Glomerular endothelial cell (primary cell): ENCODE data around the gene DOK1. TPM values are rescaled to one million over a fixed set of nuclear protein-coding genes. Genes with fewer than 3 reads are reported as not detected.
A peak's percentile ranks its signal among the peaks of the same experiment; 100 is the strongest.

Source experiments
- DNase-seq: peaks from one replicate; pipeline ENCODE4 v3.0.0-alpha.2; 2011; ENCODE audit warnings: low read depth, low spot score; ENCODE audit errors: extremely low read depth
- total RNA-seq: library from RNA; depleted of rRNA; stranded (reverse); fragments of >200 nt; gene quantifications from 2 replicates; pipeline ENCODE4 v1.2.3, GENCODE V29; 2015

The DOK1 gene
- total RNA-seq, 1 donor from 2014 or later = 17.2 TPM

- DNase-seq = no peak
These were observed 29.4 kb upstream of the DOK1 start for GRCh38 chr2:74524955-74525716.

DNA sequence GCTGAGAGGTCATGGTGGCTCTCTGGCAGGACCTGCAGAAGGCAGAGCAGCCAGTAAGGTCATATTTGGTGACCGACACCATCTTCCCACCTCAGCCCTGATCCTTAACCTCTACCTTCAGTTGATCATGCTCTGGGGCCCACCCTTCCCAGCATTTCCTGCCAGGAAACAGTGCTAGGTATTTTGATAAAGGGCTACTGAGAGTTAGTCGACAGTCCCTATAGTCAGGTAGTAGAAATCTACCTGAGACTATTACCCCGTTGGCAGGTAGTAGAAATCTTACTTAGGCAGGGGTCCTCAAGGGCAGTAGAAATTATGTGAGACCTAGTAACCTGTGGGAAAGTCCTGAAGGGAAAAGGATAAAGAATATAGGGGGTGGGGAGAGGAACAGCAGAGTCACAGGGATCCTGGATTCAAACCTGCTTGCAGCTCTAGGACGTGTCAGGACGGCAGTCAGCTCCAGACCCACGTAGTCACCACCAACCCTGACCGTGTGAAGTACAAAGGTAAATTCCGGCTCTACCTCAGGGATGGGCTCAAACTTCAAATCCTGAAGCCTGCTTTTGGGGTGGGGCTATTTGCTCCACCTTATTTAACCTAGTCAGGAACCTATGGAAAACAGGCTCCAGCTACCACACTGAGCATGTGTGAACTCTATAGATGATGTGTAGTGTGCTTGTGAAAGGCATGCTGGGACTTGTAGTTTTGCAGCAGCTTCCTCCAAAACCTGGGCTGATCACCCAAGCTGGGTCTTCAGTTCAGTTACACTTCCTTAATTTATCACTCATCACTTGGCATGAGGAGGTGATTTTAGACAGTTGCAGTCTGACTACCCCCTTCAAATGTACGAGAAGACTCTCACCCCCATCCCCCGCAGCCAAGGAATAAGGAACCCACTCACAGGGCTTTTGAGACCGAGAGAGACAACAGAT, 28.5 kb upstream of the DOK1 start, which contains the start of gene DQX1:
DQX1 (minus strand) TSS at position 515 of the 932 bp plus-strand sequence; CDS start at position 13, 502 bp downstream.
- DNase-seq = no peak

DNA sequence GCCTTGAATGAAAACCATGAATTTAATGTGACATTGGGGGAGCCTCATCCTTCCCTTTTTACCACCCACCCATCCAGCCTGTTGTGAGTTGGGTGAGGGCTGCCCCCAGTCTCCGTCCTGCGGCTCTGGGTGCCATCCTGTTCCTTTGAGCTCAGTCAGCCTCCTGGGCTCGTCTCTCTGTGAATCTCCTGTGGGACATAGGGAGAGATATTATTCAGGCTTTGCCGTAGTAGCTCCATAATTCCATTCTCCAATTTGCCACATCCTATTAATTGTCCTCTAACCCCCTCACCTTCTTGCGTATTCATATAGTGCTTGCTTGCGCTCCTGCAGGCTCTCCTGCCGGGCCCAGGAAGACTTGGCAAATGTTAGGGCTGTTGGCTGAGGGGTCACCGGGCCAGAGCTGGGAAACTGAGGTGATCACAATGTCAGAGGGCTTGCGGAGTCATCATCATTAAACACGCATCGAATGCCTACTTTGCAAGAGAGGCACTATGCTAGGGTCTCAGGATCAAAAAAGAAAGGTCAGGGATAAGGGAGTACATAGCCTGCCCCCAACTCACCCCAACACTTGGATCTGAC, 27.8 kb upstream of the DOK1 start:
- DNase-seq = no peak

DNA sequence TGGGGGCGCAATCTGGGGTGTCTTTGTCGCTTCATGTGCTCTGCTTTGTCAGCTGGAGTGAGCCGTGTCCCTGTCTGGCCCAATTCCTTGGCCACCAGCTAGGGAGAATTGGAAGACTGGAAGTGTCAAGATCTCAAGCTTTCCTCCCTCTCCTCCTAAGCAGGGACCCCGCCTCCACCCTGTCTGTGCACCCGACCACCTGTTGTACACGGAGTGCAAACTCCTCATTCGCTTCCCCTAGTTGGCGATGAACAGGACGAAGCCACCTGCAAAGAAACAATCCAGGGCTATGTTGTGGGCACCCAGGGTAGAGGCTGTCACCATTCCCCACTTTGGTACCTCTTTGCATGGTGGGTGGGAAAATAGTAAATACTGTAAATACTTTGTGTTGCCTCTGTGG, 26.8 kb upstream of the DOK1 start:
- no peak for DNase-seq

- DNase-seq = no peak
These were observed 25.7 kb upstream of the DOK1 start for GRCh38 chr2:74528600-74529356.

GRCh38 chr2:74529357-74530238, 24.9 kb upstream of the DOK1 start, which contains the start of the genes AUP1 and HTRA2:
Gene AUP1 (minus strand): TSS chr2:74529706. CDS start chr2:74529629, 77 bp downstream.
Gene HTRA2 (plus strand): TSS chr2:74529933. CDS start chr2:74530007, 74 bp downstream.
- DNase-seq = peak; percentile 73

DNA sequence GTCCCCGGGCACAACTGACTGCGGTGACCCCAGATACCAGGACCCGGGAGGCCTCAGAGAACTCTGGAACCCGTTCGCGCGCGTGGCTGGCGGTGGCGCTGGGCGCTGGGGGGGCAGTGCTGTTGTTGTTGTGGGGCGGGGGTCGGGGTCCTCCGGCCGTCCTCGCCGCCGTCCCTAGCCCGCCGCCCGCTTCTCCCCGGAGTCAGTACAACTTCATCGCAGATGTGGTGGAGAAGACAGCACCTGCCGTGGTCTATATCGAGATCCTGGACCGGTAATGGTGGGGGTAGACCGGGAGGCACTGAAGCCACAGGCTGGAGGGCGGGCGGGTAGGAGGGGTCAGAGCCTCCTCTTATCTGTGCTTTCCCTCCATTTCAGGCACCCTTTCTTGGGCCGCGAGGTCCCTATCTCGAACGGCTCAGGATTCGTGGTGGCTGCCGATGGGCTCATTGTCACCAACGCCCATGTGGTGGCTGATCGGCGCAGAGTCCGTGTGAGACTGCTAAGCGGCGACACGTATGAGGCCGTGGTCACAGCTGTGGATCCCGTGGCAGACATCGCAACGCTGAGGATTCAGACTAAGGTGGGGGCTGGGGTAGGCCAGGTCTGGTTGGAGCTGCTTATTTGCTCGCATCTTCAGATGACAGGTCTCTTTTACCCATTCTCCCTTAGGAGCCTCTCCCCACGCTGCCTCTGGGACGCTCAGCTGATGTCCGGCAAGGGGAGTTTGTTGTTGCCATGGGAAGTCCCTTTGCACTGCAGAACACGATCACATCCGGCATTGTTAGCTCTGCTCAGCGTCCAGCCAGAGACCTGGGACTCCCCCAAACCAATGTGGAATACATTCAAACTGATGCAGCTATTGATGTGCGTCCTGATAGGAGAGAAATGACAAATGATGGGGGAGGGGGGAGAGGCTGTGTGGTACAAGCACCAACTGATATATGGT, 24.0 kb upstream of the DOK1 start:
- DNase-seq = no peak

DNA sequence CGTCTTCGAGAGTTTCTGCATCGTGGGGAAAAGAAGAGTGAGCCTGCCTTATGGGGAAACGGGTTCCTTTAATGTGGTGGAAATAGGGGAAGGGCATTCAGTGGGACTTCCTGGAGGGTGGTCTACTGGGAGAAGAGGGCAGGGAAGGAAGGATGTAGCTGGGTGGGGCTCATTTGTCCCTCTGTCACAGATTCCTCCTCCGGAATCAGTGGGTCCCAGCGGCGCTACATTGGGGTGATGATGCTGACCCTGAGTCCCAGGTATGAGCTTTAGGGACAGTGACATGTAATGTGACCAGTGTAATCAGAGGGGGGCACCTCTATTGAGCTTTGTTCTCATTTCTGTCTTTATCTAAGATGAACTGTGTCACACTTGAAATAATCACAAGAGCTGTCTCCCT, 22.9 kb upstream of the DOK1 start:
- no peak for DNase-seq

- no peak for DNase-seq
These were observed 22.3 kb upstream of the DOK1 start for GRCh38 chr2:74532222-74532621.

- DNase-seq = no peak
These were observed 21.1 kb upstream of the DOK1 start for GRCh38 chr2:74533464-74533863.

DNA sequence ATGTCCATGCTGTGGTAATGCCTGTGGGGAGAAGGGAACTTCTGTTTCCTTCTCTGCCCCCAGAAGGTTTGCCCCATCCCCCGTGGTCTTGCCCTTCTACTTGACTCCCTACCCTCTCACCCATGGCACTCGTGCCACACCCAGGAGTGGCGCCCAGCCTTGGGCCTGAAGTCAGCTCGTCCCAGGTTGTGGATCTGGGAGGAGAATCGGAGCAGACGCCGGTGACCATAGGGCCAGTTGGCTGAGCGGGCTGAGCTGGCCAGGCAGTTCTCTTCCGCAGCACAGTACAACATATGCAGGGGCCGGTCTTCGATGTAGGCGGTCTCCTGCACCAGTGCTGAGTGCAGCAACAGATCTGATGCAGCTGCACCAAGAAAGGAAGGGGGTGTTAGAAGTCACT, 20.1 kb upstream of the DOK1 start:
- no peak for DNase-seq

GRCh38 chr2:74535440-74535965, 19.0 kb upstream of the DOK1 start:
- no peak for DNase-seq

- DNase-seq = no peak
These were observed 18.2 kb upstream of the DOK1 start for GRCh38 chr2:74536166-74536950.

DNA sequence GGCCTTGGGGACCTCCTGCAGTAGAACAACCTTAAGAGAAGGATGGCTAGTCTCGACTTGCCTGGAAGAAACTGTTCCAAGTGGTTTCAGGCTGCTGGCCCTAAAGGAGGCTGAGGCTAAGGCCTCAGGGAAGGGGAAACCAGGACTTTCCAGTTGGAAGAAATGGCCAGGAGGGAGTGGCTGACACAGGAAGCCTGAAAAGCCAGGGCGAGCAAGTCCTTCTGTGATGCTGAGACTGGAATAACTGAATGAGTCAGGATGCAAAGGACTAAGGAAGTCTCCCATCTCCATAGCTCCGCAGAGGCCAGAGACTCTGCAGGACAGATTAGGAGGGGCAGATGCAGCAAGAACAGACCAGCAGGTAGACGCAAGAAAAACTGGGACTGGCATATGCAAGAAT, 17.4 kb upstream of the DOK1 start:
- DNase-seq = no peak

GRCh38 chr2:74538881-74539339, 15.6 kb upstream of the DOK1 start:
- no peak for DNase-seq

GRCh38 chr2:74540291-74540690, 14.2 kb upstream of the DOK1 start:
- DNase-seq = no peak

- DNase-seq = no peak
These were observed 11.5 kb upstream of the DOK1 start for GRCh38 chr2:74542978-74543377.
